Hepatic stellate cell (primary cell): ENCODE data around the gene CFDP1.

Experiments
- DNase-seq: peaks from one replicate; pipeline ENCODE4 v3.0.0; 2011; ENCODE audit warnings: low spot score

The CFDP1 gene

DNA sequence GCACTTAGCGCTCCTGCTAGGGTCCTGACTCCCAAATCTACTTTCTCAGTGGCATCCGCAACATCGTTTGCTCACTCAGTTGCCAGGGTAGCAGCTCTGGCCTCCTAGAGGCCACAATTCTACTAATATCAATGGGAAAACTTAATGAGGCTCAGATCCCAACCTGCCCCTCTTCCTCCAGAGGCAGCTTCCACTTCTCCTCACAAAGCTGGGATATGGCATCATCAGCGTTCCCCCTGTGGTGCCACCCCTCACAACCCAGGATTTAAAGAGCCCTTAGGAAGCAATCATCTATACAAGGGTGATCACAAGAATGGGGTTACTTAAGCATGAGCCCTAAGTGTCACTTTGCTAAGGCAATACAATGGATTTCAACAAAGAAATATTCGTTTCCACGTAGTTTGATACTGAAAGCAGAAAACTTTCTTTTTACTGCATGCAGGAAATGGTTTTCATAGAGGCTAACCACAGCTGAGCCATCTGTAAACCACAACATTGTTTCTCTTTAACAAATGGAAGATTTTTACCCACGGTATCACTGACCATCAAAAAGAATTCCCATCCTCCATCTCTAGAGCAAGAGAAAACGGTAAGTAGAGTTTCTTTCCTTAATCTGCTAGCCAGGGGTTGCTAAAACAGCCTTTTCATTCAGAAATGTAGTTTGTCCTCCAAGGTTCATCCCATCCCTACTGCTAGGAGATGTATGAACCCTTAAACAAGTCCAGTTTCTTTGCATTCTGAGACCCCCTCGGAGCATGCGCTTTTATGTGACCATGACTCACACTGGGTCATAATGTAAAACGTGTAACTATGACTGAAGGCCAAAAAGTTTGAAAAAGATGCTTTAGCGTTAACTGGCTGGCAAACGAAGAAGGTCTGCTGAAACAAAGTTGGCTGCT, 113.5 kb downstream of the CFDP1 start:
- peak; percentile 69 for DNase-seq

DNA sequence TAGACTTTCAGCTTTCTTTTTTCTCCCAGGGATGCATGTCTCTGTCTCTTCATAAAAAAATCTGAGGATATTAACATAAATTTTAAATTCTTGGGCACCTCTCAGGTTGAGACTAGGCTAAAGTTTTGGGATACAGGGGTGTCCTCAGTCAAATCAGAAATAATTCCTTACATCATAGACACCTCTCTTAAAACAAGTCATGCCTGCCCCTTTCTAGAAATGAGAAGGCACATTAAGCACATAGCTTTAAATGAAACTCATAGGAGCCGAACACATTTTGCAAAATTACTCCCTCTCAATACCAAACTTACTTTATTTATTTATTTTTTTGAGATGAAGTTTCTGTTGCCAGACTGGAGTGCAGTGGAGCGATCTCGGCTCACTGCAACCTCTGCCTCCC, 114.6 kb downstream of the CFDP1 start:
- DNase-seq, result no peak

DNA sequence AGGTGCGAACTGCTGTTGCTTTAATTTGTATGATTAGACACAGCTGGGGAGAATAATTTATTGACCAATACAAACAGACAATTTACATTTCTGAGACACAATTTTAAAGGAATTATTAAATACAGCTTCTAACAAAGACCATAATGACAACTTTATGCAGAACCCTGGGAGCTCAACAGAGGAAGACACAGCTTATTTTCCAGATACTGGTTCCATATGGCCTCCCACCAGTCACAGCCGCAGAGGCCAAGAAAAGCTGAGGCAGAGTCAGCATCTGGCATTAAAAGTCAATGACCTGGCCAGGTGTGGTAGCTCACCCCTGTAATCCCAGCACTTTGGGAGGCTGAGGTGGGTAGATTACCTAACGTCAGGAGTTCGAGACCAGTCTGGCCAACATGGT, 115.8 kb downstream of the CFDP1 start:
- no peak for DNase-seq

DNA sequence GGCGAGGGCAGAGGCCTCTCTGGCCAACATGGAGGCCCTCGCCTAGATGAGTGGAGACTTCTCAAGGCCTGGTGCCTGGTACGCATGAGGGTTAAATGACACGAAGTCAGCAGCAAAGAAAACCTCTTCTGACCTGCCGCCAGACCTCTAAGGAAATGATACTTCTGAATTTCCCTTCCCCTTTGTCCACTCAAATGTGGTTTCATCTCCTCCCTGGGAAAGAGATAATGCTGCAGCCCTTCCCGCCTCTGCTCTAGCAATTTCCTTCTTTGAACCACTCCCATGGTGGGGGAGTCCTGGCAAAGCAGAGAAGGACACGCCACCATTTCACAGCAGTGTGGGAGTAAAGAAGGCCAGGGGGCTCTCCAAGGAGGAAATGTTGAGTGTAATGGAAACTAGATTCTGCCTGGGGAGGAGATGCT, 116.2 kb downstream of the CFDP1 start:
- no peak for DNase-seq

DNA sequence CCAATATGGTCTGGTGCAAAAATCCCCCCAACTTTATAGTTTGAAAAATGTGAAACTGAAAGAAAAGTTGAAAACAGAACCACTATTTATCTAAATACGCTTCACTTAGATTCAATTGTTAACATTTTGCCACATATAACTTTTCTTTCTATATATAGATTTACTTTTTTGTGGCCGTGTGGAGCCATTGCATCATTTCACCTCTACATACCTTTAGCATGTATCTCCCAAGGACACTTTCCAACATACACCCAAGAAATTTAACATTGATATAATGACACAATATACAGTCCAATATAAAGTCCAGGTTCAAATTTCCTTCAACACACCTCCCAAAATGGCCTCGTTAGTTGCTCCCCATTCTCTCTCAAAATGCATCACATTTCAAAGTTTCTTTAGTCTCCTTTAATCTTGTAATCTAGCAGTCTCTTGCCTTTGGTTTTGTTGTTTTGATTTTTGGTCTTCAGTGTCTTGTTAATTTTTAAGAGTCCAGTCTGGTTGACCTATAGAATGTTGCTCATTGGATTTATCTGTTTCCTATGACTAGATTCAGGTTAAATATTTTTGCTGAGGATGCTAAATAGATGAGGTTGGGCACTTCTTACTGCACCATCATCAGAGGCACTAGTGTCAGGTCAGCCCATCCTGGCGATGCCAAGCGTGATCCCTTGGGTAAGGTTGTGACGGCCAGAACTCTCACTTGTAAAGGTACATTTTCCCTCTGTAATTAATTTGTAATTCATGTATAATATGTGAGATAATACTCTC, 117.6 kb downstream of the CFDP1 start:
- DNase-seq, result no peak

DNA sequence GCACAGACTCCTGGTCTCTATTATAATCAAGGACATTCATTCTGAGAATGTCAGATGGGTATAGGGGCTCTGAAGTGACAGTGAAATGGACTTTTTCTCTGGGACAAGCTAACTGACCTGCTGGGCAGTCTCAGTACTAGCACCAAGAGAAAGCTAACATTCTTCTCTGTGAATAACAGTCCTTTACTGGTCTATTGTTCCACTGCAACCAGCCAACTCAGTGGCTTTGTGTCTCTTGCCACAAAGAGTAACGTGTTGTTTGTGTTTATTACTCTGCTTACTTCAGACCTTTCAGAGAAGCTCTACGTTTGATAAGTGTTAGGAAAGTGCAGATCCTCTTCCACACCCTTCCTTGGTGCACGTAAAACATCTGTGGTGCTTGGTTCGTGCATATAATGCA, 120.4 kb downstream of the CFDP1 start:
- no peak for DNase-seq

DNA sequence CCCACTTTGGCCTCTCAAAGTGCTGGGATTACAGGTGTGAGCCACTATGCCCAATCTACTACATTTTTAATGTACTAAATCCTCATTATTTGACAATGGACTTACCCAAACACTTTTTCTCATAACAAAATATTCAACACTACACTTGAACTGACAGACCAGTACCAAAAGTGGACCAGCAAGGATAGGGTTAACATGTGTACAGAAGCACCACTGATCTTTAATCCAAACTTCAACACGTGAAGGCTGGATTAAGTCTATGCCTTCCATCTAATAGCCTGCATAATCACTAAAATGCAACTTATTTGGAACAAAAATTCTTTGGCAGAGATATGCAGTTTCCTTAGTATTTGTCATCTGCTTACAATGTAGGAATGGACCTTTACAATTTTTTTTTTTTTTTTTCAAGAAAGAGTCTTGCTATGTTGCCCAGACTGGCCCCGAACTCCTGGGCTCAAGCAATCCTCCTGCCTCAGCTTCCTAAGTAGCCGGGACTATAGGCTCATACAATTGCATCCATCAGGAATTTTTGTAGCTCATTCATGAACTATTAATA, 121.8 kb downstream of the CFDP1 start:
- DNase-seq, result no peak

DNA sequence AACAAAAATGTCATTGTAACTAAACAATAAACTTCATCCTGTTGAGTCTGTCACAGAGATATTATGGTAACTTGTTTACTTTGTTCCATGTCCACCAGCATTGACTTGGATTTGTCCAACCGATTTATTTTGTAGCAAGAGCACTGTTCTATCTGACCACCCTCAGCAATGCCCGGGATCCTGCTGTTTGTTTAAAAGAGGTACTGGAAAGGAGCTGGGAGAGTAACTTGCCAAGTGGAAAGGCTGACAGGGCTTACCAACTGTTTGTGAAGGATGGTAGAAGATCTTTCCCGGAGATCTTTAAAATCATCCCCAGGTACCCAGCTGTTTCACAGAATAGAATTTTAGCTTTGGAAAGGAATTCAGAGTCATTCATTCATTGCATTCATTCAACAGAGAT, 122.8 kb downstream of the CFDP1 start:
- DNase-seq, result no peak

DNA sequence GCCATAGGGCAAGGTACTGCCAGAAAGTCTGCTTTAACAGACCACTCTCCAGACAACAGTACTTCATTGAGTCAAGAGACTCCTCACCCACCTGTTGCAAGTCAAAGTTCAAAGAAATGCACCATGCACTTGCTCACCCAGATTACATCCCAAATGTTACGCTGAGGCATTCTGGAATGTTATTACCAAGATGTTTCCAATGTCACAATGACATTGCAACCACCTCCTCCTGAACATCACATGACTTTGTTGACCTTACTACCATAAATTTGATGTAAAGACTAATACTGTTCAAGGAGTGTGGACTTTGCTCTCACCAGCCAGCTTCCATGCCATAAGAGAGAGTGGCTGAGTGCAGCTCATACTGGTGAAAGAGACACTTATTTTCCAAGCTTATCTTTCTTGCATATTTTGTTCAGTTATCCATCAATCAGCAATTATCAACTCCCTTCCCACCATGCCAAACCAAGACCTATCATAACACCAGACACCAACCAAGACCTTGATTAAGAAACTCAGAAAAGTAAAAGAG, 123.3 kb downstream of the CFDP1 start:
- no peak for DNase-seq

DNA sequence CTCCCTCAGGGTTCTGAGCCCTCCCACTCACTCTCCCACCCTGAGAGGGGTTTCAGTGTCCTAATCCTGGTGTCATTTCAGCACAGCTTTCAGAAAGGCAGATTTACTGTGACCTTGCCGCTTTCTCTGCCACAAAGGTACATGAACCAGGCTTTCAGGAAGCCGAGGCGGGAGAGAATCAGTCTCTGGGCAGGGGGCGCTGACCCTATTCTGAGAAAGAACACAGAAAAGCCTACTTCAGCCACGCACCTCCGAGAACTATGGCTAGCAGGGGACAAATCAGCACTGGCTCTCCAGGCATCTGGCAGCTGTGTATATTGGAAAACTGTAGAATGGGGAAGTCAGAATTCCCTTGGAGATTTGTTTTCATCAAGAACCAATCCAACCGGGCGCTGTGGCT, 124.1 kb downstream of the CFDP1 start:
- DNase-seq, result no peak

DNA sequence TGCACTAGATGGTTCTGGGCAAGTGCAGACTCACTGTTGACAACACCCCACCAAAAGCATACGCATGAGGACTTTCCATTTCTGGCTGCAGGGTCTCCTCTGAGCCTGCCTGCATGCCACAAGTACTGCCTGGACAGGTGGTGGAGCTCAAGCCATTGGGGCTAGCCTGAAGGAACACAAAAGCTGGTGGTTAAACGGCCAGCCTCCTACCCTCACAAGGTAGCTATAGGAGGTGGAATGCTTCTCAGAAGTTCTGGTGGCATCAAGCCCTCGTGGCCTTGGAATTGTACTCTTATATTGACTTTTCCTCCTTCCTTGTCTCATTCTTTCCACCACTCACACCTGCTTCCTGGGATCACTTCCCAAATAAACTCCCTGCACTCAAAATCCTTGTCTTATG, 125.3 kb downstream of the CFDP1 start:
- DNase-seq, result no peak

DNA sequence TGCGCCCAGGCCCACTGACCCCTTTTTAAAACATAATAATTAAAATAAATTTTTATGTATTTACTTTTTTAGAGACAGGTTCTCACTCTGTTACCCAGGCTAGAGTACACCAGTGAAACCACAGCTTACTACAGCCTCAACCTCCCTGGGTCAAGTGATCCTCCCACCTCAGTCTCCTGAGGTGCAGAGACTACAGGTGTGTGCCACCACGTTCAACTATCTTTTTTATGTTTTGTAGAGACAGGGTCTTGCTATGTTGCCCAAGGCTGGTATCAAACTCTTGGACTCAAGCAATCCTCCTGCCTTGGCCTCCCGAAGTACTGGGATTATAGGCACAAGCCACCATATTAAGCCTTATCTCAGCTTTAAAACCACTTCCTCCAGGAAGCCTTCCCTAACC, 125.8 kb downstream of the CFDP1 start:
- DNase-seq, result no peak

DNA sequence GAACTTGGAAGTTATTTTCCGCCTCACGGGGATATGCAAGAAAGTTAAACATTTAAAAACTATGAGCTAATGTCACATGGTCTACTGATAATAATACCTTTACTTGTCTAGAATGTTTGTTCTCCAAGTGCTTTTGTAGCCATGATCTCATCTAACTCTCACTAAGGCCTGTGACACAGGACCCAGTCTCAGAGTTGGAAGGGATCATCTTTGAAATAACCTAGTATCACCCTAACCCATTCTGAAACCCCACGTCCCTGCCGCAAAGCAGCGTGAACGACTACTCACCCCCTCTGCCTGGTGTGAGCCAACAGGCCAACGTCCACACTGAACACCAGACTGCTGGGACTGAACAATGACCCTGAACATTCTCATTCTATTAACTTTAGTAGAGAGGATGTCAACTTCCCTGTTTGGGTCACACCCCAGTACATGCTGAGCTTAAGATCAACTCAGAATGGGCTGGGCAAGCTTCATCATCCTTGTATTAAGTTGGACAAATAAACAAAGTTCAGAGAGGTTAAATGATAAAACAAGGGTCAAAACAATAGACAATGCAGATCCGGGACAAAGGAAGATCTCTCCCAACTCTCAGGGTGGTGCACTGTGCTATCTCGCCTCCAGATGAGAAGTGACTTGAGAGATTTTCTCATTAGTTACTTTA, 127.1 kb downstream of the CFDP1 start:
- no peak for DNase-seq

DNA sequence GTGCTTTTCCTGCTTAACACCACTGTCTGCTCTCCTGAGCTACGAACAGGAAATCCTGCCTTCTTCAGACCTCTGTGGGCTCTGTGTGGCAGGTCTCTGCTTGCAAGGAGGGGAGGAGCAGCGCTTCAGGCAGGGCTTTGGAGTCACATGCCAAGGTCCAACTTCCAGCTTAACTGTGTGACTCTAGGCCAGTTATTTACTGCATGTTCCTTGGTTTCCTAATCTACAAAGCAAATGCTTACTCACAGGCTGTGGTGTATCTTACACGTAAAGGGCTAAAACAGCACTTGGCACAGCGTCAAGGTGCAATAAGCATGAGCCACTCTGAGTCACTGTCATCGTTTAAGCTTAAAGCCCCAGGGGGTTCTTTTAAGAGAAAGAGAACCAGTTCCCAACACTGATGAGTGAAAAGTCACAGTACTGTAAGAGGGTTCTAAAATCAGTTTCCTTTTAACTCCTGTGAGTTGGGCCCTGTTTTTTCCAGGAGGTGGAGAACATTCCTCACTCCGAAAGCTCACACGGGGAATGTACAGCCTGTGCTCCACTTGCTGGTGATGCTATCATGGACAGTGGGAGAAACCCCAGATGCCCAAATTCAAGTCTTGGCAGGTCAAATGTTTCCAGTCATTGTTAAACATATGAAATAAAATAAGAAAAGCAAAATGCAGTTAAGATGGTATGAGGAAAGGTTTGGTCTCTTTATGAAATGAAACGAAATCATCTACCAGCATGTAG, 127.8 kb downstream of the CFDP1 start:
- DNase-seq, result peak; percentile 91

DNA sequence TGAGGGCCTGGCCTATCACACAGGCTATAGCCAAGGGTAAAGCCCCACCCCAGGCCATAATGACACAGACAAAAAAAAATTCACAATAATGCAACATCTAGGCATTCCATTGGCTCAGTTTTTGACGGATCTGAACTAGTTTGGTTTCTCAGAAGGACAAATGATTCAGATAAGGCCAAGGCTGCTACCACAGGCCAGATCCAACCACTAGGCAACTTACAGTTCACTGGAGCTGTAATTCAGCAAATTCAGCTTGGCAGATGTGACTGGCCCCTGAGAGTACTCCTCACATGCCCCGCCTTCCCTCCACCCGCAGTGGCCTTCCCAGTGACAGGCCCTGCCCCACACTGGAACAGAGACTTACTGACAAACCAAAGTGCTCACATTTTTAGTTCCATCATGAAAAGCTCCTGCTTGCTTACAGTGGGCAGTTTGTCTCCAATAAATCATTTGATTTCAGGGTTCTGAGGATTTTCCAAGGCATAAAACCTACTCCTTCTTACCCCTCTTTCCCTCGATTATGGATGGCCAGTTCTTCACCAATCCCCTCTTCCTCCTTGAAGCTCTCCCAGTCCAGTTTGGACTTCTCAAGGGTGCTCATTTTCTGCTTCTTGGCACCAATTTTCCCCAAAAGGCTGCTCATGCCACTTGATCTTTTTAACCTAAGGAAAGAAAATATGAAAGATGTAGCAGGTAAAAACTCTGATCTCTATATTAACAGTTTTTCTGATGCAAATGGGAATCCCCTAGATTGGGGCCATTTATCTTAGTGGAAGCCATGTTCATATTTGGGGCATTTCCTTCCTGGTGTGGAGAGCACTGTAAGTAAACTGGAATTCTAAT, 128.6 kb downstream of the CFDP1 start:
- DNase-seq, result peak; percentile 67

DNA sequence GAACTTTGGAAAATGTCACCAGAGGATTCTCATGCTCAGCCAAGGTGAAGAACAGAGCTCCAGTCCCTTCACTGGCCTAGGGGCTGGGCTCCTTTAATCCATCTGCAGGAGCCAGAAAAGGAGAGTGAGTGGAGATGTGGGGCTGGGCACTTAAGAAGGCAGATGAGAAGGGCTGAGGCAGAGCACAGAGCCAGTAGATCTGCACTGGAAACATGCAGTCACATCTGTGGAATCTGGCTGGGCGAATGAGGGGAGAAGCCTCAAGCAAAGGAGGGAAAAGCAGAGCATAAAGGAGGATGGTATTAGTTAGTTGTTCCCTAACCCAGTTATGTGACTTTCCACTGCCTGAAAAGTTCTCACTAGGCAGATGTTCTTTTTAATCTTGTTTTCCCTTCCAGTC, 131.5 kb downstream of the CFDP1 start:
- no peak for DNase-seq

DNA sequence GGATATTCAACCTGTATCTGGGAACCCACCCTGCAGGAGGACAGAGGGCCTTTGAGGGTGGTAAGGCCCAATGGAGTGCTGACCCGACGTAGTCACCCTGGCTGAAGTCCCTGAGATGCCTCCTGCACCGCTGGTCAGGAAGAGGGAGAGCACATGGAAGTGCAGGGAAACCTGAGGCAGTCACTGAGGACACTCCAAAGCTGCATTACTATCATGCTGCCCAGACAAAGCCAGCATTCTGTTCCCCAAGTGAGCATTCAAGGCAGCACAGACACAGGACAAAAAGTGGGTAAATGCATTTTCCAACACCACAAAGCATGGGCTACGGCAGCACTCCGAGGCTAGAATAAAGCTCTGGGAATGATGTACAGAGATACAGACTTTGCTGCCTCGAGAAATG, 135.0 kb downstream of the CFDP1 start:
- no peak for DNase-seq

DNA sequence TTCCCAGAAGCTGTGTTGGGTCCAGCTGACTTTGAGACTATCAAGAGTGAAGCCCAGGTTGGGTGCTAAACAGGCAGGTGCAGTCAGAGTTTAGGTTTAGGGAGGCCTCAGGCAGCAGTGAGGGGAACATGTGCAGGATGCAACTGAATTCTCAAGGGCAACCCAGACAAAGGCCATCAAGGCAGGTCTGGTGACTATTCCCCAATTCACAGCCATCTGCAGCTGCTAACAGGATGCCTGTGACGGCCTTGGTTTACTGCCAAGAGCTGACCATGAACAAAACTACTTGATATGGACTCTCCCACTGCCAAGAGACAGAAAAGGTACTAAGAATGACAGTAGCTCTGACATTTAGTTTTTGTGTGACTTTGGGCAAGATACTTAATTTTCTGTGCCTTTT, 136.7 kb downstream of the CFDP1 start:
- no peak for DNase-seq

DNA sequence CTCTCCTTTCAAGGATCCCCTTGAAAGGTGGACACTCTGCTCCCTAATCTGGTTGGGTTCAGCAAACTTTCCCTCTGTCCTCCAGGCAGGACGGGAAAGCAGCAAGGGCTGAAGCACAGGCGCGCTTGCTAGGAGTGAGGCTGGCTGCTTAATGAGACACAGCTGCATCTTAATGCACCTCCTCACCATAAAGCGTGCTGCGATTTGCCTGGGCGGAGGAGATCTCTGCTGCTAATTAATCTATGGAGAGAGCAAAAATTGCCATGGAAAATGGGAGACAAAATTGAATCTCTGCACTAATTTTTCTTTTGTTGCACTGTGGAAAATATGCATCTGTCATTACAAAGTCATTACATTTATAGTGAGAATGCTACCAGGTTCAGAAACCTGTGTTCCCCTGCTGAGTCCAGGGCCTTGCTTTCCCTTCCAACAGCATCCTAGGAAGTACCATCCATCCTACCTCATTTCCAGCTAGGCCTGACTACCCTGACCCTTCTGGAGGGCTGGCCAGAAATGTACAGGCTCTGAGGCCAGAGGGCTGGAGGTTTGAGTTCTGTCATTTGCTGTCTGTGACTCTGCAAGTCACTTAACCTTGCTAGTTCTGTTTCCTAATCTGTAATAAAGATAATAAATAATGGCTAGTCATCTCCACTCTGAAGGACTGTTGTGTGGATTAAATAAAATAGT, 138.4 kb downstream of the CFDP1 start:
- no peak for DNase-seq

DNA sequence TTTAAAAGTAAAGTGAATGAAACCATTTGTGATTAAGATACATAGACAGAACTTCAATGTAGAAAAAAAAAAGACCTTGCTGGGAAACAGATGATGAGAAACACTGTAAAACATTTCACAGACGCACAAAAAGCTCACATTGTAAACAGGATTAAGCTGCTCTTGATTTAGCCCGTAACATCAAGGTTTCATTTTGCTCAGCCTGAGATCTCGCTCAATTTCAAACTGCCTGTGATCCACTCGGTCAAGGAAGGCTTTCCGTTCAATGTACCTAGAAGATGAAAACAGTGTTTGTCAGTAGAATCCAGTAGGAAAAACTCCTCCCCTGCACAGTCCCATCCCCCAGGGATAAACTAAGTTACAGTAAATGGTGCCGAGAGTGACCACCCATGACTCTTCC, 139.5 kb downstream of the CFDP1 start:
- DNase-seq, result no peak
